C4-2B (cell line): Measurements from ENCODE around the gene TSPAN10.
"Not testable (repeated sequence)": the region's sequence is repeated elsewhere in the genome, so short reads cannot be mapped to it uniquely, and the experiment has no call there.

ENCODE experiments used
- H3K27ac ChIP-seq: fragments of 450-650 bp; 2 replicates; pipeline ENCODE4 v1.5.1; 2017
- CTCF ChIP-seq: fragments of 450-650 bp; conservative IDR thresholded peaks from 2 replicates; pipeline ENCODE4 v1.5.1; 2017; ENCODE audit warnings: mild to moderate bottlenecking
- ZFX ChIP-seq: fragments of 450-650 bp; IDR thresholded peaks from 2 replicates; pipeline ENCODE4 v1.6.1; 2017

Gene TSPAN10

GRCh38 chr17:81672954-81673353, 36.0 kb downstream of the TSPAN10 start:
- no peak overlapping the region for H3K27ac ChIP-seq
- TF ChIP-seq ZFX (no peak), CTCF (no peak)

- no peak overlapping the region for H3K27ac ChIP-seq
- TF ChIP-seq CTCF, result no peak
- no peak for TF ChIP-seq ZFX
These were observed 36.7 kb downstream of the TSPAN10 start for GRCh38 chr17:81673561-81674258.

GRCh38 chr17:81675515-81676221, 38.7 kb downstream of the TSPAN10 start:
- TF ChIP-seq CTCF, result peak; percentile 88
- H3K27ac ChIP-seq, result not testable (repeated sequence)

GRCh38 chr17:81676906-81677305, 39.9 kb downstream of the TSPAN10 start:
- no peak overlapping the region for H3K27ac ChIP-seq
- no peak for TF ChIP-seq ZFX
- TF ChIP-seq CTCF, result no peak

GRCh38 chr17:81680150-81680549, 43.2 kb downstream of the TSPAN10 start:
- TF ChIP-seq CTCF (no peak), ZFX (no peak)
- H3K27ac ChIP-seq, result no peak overlapping the region

GRCh38 chr17:81681672-81682071, 44.7 kb downstream of the TSPAN10 start:
- no peak overlapping the region for H3K27ac ChIP-seq
- no peak for TF ChIP-seq CTCF
- no peak for TF ChIP-seq ZFX

GRCh38 chr17:81682565-81683207, 45.7 kb downstream of the TSPAN10 start:
- TF ChIP-seq ZFX, result no peak
- no peak for TF ChIP-seq CTCF
- H3K27ac ChIP-seq, result peak overlapping the region; percentile 93
